ENCODE data around the gene SYT4.
A peak's percentile ranks its signal among the peaks of the same experiment; 100 is the strongest.

- no peak for TF ChIP-seq ZBTB33 (IDR thresholded peaks at IDR 0.05)
- TF ChIP-seq CTCF (IDR thresholded peaks at IDR 0.05; ENCODE audit: low read depth, low read length, missing input control): peak; percentile 80
- TF ChIP-seq NR2F2 (IDR thresholded peaks at IDR 0.05): no peak
- peak; percentile 89 to 92 for TF ChIP-seq RAD21 (IDR thresholded peaks at IDR 0.05)
- no peak for TF ChIP-seq REST (IDR thresholded peaks at IDR 0.05)
- no peak for TF ChIP-seq YY1 (IDR thresholded peaks at IDR 0.05)
- no peak for TF ChIP-seq JUND (IDR thresholded peaks at IDR 0.05)
- TF ChIP-seq GABPA (IDR thresholded peaks at IDR 0.05 in 1 of 2, conservative IDR thresholded peaks at IDR 0.05 in 1 of 2): no peak
- no peak for TF ChIP-seq MAX (IDR thresholded peaks at IDR 0.05)
- TF ChIP-seq EGR1 (IDR thresholded peaks at IDR 0.05; ENCODE audit: low read depth in 2 of 2): no peak
These were observed 5.5 kb downstream of the SYT4 start for GRCh38 chr18:43271593-43272432.

Measured in liver (tissue), 3 donors.